ENCODE measurements around the gene PDIK1L. TPM values are rescaled to one million over a fixed set of nuclear protein-coding genes. Genes with fewer than 3 reads are reported as not detected.
A peak's percentile ranks its signal among the peaks of the same experiment; 100 is the strongest.

Gene PDIK1L
- total RNA-seq, 1 donor from 2014 or later: 12.0 TPM

DNA sequence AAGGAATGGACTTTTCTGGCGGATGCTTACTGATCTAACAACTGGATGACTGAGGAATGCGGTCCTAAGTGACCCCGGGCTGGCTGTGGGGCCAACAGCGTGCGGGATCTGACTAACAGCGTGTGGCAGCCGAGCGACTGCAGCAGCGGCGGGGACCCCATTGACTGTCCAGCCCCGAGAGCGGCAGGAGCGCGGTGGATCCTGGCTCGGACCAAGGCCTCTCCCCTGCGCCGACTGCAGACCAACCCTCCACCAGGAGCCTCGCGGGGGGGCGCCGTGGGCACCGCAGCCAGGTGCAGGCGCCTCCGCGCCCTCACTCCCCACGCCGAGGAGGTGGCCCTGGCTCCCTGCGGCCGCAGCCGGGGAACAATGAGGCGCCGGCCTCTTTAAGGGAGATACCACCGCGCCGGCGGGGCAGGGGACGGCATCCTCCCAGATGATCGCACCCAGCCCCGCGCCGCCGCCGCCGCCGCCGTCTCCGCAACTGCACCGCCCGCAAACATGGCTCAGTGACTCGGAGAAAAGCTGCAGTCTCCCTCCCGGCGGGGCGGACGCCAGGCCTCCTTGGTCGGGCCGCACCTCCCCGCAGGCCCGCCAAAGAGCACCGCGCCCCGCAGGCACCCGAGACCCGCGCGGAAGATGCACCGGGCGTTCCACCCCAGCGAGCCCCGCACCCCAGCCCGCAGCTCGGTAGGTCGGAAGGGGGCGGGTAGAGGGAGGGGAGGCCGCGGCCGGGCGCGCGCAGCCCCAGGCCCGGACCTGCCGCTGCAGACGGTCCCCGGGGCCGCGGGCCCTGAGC lies 694 bp upstream of the PDIK1L start:
- Mint-ChIP-seq H3K27me3 (ENCODE audit: insufficient read depth, low read depth) (peaks cover 12% of the 10 kb centered on the region), H3K4me3 (peak overlapping the region; percentile 95), H3K27ac (peak overlapping the region; percentile 95), H3K4me1 (peaks cover 18% of the 10 kb centered on the region), H3K36me3 (peaks cover 9% of the 10 kb centered on the region), H3K9me3 (no peaks in the 10 kb centered on the region)
- H3K27me3 ChIP-seq: peaks cover 10% of the 10 kb centered on the region
- peak; percentile 94 for DNase-seq (ENCODE audit: low spot score)
- peaks cover 31% of the 10 kb centered on the region for H3K79me2 ChIP-seq (ENCODE audit: low read depth)
- no peaks in the 10 kb centered on the region for H3K9me3 ChIP-seq (ENCODE audit: low read depth)
- H3K4me1 ChIP-seq: peaks cover 14% of the 10 kb centered on the region
- no peaks in the 10 kb centered on the region for H3K36me3 ChIP-seq
- H3K4me3 ChIP-seq: peak overlapping the region; percentile 94
- peak overlapping the region; percentile 91 for H3K4me2 ChIP-seq
- peaks cover 14% of the 10 kb centered on the region for H4K20me1 ChIP-seq (ENCODE audit: low read depth)
- H2AFZ ChIP-seq (replicated peaks): peak overlapping the region; percentile 82
- H3K27ac ChIP-seq: peak overlapping the region; percentile 87
- TF ChIP-seq, protein P1, sequence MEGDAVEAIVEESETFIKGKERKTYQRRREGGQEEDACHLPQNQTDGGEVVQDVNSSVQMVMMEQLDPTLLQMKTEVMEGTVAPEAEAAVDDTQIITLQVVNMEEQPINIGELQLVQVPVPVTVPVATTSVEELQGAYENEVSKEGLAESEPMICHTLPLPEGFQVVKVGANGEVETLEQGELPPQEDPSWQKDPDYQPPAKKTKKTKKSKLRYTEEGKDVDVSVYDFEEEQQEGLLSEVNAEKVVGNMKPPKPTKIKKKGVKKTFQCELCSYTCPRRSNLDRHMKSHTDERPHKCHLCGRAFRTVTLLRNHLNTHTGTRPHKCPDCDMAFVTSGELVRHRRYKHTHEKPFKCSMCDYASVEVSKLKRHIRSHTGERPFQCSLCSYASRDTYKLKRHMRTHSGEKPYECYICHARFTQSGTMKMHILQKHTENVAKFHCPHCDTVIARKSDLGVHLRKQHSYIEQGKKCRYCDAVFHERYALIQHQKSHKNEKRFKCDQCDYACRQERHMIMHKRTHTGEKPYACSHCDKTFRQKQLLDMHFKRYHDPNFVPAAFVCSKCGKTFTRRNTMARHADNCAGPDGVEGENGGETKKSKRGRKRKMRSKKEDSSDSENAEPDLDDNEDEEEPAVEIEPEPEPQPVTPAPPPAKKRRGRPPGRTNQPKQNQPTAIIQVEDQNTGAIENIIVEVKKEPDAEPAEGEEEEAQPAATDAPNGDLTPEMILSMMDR (IDR thresholded peaks at IDR 0.05): no peak
- no peak for TF ChIP-seq EZH2phosphoT487 (IDR thresholded peaks at IDR 0.05)
- TF ChIP-seq EZH2 (IDR thresholded peaks at IDR 0.05): no peak
- peak overlapping the region; percentile 48 for H3K9ac ChIP-seq
- H3F3A ChIP-seq (ENCODE audit: low read depth): peaks cover 14% of the 10 kb centered on the region

DNA sequence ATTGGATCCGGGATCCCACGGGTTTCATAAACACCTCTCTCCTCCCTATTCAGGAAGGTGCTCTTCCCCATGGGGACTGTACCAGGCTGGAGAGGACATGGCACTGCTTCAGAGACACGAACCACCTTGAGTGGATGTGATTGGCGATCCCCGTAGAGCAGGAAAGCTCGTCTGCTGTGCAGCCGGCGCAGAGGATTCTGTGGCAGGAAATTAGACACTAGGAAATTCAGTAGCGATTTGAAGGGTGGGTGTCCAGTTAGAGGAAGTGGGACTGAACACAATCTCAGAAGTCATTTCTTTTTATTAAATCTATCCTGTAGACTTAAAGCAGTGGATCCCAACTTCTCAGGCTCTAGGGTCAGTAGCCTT lies 767 bp downstream of the PDIK1L start:
- peak overlapping the region; percentile 91 for H3K4me3 Mint-ChIP-seq
- no peak for DNase-seq (ENCODE audit: low spot score)
- Histone ChIP-seq H3K9me3 (ENCODE audit: low read depth) (no peaks in the 10 kb centered on the region), H3K27ac (peak overlapping the region; percentile 90), H3K27me3 (peaks cover 10% of the 10 kb centered on the region), H3K9ac (peak overlapping the region; percentile 66), H3K36me3 (no peaks in the 10 kb centered on the region), H4K20me1 (ENCODE audit: low read depth) (peaks cover 14% of the 10 kb centered on the region), H3K4me3 (peak overlapping the region; percentile 94), H3F3A (ENCODE audit: low read depth) (peaks cover 14% of the 10 kb centered on the region), H3K4me2 (peak overlapping the region; percentile 91), H3K79me2 (ENCODE audit: low read depth) (peaks cover 31% of the 10 kb centered on the region), H3K4me1 (peaks cover 14% of the 10 kb centered on the region), H2AFZ (replicated peaks) (peak overlapping the region; percentile 94)
- H3K36me3 Mint-ChIP-seq: peaks cover 12% of the 10 kb centered on the region
- peaks cover 18% of the 10 kb centered on the region for H3K4me1 Mint-ChIP-seq
- no peaks in the 10 kb centered on the region for H3K9me3 Mint-ChIP-seq
- peak overlapping the region; percentile 87 for H3K27ac Mint-ChIP-seq
- TF ChIP-seq, protein P1 (IDR thresholded peaks at IDR 0.05): no peak
- TF ChIP-seq EZH2 (IDR thresholded peaks at IDR 0.05) (no peak), EZH2phosphoT487 (IDR thresholded peaks at IDR 0.05) (no peak)
- H3K27me3 Mint-ChIP-seq (ENCODE audit: insufficient read depth, low read depth): peaks cover 12% of the 10 kb centered on the region

DNA sequence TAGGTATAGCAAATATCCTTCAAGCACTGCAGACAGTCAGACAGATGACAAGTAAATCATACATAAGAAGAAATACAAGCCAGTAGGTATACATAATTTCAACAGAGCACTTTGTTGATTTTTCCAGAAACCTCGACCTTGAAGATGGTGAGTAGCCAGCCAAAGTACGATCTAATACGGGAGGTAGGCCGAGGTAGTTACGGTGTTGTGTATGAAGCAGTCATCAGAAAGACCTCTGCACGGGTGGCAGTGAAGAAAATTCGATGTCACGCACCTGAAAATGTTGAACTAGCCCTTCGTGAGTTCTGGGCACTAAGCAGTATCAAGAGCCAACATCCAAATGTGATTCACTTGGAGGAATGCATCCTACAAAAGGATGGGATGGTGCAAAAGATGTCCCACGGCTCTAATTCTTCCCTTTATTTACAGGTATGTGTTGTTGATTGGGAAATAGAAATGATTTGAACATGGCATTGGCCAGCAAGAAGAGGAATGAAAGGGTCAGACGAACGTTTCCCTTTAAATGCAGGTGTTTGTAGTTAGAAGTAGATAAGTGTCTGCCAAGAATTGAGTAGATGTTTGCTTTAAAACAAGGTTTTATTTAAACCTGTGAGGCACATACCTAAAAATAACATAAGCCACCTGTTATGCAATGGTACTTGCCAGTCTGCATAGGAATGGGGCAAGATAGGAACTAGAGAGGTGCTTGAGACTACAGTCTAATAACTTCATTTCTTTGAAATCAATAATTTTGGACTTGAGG lies 2.7 kb downstream of the PDIK1L start:
- Histone ChIP-seq H3K9ac (no peak overlapping the region), H3K36me3 (peaks cover 7% of the 10 kb centered on the region), H4K20me1 (ENCODE audit: low read depth) (peaks cover 14% of the 10 kb centered on the region), H3K9me3 (ENCODE audit: low read depth) (no peaks in the 10 kb centered on the region), H3K27me3 (peaks cover 10% of the 10 kb centered on the region), H2AFZ (replicated peaks) (no peak overlapping the region), H3K4me2 (no peak overlapping the region), H3F3A (ENCODE audit: low read depth) (peaks cover 14% of the 10 kb centered on the region), H3K79me2 (ENCODE audit: low read depth) (peaks cover 31% of the 10 kb centered on the region), H3K27ac (no peak overlapping the region), H3K4me3 (no peak overlapping the region), H3K4me1 (peaks cover 14% of the 10 kb centered on the region)
- DNase-seq (ENCODE audit: low spot score): no peak
- H3K9me3 Mint-ChIP-seq: no peaks in the 10 kb centered on the region
- H3K27ac Mint-ChIP-seq: no peak overlapping the region
- H3K27me3 Mint-ChIP-seq (ENCODE audit: insufficient read depth, low read depth): peaks cover 12% of the 10 kb centered on the region
- peaks cover 16% of the 10 kb centered on the region for H3K36me3 Mint-ChIP-seq
- H3K4me1 Mint-ChIP-seq: peaks cover 18% of the 10 kb centered on the region
- H3K4me3 Mint-ChIP-seq: no peak overlapping the region
- TF ChIP-seq, protein P1 (IDR thresholded peaks at IDR 0.05): no peak
- no peak for TF ChIP-seq EZH2 (IDR thresholded peaks at IDR 0.05)
